OCI-LY1 (cell line): ENCODE results near the gene BCKDHB.

Source experiments
- CTCF ChIP-seq: fragments of 200-600 bp; sonication (generic), shearing (Covaris generic); IDR thresholded peaks from 2 replicates; pipeline ENCODE4 v1.5.1; 2017; ENCODE audit warnings: mild to moderate bottlenecking, antibody characterized with exemption, low read length, moderate library complexity, mixed read lengths
- EZH2 ChIP-seq: fragments of 200-600 bp; sonication (generic), shearing (Covaris generic); IDR thresholded peaks from 2 replicates; pipeline ENCODE4 v1.8.0; 2017; ENCODE audit warnings: borderline replicate concordance, mixed run types, mild to moderate bottlenecking, antibody characterized with exemption, low read length, moderate library complexity, mixed read lengths

GRCh38 chr6:80186082-80186481 is 79.6 kb downstream of the BCKDHB start:
- no peak for TF ChIP-seq CTCF
- TF ChIP-seq EZH2: no peak
